ENCODE data around the gene C5.

The C5 gene

DNA sequence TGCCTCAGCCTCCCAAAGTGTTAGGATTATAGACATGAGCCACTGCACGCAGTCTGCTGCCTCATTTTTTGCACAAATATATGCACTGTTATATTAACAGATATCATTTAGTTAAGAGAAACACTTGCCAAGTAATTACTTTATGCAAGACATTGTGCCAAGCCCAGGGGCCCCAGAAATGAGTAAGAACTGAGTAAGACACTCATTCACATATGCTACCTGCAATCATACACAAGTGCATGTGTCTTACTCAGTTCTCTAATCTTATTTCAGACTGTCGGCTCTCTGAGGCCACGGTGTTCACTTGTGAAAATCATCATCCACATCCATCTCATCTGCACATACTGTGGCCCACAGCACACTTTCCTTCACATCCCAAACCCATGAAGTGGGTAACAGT, 139.4 kb downstream of the C5 start:
- DNase-seq (ENCODE audit: low read depth in 2 of 2) = no peak

DNA sequence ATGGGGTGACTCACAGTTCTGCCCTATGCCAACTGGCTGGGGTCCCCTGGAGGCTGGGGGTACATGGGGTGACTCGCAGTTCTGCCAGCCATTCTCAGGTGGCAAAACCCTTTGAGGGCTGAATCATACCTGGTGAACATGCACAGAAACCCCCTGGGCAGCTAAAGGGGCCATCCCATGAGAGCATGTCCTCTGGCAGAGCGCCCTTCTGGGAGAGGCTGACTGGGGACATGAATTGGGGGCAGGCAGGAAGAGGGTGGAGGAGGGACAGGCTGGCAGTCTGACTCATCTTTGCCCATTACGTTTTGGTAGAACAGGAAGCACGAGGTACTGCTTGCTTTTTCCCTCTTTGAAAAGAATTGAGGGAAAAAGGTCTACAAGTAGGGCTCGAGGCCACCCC, 140.2 kb downstream of the C5 start:
- no peak for DNase-seq (ENCODE audit: low read depth in 2 of 2)

DNA sequence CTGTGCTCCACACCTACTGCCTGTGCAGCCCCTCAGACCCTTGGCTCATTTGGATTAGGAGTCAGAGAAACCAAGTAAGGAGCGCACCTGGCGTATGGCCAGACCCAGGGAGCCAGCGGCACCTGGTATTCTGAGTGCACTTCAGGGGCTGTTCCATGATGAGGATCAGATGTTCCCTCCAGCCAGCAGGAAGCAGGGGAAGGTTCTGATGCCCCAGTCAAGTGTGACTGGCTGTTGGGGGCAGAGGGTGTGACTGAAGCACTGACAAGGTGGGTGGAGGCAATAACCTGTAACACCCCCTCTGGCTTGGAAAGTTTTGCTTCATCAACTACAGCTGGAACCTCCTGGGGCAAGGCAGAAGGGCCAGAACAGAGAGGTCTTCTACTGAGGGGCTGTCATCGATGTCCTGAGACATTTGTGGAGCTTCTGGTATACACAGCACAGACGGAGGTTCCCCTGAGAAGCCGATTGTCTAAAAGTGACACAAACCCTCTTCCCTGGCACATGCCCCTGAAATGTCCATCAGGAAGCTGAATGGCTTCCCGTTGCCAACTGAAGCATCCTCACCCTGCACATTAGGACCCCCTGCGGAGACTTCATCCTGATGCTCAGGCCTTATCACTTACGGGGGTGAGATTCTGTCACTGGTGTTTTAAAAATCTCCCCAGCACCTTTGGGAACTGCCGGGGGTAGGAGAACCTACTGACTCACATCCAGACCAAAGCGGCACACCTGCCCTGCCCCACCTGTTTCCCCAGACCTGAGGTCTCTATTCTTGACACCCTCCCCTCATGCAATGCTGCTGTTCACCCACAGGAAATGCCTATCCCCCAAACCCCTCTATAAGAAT, 144.5 kb downstream of the C5 start:
- no peak for DNase-seq (ENCODE audit: low read depth in 2 of 2)

DNA sequence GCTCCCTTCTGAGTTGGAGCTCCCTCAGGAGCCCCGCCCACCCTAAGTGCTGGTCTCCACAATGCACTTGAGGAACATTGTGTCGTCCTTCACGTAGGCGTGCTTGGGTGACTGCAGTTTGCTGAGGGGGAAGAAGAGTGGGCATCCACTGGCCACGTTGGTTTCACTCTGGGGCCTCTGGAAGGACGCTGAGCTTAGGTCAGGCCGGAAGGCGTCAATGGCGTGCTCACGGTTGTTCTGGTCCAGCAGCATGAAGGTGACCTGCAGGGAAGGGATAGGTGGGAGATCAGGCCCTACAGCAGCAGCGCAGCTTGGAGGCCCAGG, 145.1 kb downstream of the C5 start:
- DNase-seq (ENCODE audit: low read depth in 2 of 2) = no peak

DNA sequence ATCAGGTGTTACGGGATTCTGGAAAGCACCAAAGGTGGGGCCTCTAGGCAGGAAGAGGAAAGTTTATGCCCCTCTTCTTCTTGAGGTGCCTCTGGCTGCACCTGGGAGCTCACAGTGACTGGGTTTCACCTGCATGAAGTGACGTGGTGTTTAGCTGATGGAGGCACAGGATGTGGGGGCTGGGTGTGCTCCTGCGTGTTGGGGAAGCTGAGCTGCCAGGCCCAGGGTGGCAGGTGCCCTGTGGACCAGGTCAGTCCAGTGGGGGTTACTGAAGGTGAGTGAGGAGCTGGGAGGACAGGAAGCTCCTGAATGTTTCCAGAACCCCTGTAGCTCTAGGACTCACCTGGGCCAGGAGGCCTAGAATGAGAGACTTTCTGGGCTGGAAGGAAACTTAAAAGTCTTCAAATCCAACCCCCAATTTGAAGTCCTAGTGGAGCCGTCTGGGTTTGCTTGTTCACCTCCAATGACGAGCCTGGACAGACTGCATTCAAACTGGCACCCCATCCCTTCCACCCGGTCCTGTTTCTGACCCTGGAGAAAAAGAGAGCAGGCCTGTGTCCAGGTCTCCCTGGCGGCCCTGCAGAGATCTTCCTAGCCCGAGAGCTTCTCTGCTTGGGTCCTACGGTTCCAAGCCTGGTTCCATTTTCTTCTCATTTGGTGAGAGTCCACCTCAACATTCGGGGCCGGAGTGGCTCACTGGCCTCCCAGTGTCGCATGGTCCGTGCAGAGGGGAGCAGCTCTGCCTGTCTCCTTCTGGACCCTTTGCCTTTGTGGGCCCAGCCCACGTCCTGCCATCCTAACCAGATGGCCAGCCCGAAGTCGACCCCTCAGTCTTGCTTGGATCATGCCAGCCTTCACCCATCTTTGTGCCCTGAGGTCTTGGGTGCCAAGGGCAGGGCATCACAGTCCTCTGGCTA, 145.8 kb downstream of the C5 start:
- no peak for DNase-seq (ENCODE audit: low read depth in 2 of 2)

DNA sequence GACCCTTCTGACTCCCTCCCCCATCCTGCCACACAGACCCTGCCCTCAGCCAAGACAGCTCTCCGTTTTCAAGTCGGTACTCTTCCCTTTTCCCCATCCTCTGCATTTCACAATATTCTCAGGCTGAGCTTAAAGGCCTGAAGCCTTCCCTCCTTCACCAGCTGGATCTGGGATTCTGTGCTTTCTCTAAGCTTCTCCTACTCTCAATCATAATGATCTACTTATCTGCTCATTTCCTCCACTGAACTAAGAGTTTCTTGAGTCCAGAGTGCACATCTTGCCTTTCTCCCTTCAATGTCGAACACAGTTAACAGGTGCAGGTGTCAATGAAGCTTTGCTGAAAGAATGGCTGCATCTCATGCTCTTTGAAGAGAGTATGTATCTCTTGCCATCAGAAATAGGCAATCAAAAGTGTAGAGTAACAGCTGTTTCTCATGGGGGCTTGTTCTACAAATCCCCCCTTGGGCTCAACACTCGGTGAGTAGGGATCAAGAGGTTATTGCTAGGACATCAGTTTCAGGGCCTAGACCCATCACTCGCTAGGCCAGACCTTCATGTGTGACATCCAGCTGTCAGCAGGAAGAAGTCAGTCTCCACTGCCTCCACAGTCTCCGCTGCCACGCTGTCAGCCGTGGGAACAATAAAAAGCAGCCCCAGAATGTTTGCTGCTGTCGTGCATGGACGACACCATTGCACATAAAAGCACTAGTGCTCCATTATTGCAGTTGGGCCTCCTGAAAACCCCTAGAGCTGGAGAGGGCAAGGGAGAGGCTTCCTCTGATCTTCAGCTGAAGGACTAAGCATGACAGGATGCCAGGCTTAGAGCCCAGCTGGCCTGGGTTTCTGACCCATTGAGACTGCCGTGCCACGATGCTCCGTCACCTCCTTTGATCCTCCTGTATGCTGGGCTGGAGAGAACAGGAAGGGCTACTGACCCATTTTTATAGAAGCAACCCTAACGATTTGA, 147.2 kb downstream of the C5 start:
- no peak for DNase-seq (ENCODE audit: low read depth in 2 of 2)

All from stimulated activated CD8-positive, alpha-beta memory T cell treated with anti-CD3 and anti-CD28 coated beads, Interleukin-2, amount 100 ng/mL, for 48 hours (primary cell).